GM21786 (cell line): ENCODE measurements around the gene NEK5.

Experiments
- ATAC-seq: cut with Tn5 transposase; IDR thresholded peaks from one replicate; pipeline ENCODE4 v1.9.1; 2021; ENCODE audit not compliant: unreplicated experiment

Gene NEK5

GRCh38 chr13:52016296-52016695, 112.6 kb downstream of the NEK5 start:
- ATAC-seq: no peak

GRCh38 chr13:52012512-52012836, 116.4 kb downstream of the NEK5 start:
- ATAC-seq: no peak

GRCh38 chr13:52011632-52012511, 117.0 kb downstream of the NEK5 start, which contains the start of gene ALG11:
Gene ALG11 (plus strand): TSS chr13:52012398. CDS start chr13:52012419, 21 bp downstream.
- ATAC-seq: peak; percentile 99

GRCh38 chr13:52010890-52011631, 117.8 kb downstream of the NEK5 start, which contains the start of gene ATP7B:
Gene ATP7B (minus strand): TSS chr13:52011450. CDS start chr13:52011337, 113 bp downstream.
- ATAC-seq: peak; percentile 5

GRCh38 chr13:52009946-52010345, 118.9 kb downstream of the NEK5 start:
- ATAC-seq: no peak

- no peak for ATAC-seq
Observed at GRCh38 chr13:52006523-52007245, 122.2 kb downstream of the NEK5 start.

- ATAC-seq: no peak
Observed at GRCh38 chr13:52005841-52006522, 122.9 kb downstream of the NEK5 start.

GRCh38 chr13:52004511-52005170, 124.2 kb downstream of the NEK5 start:
- no peak for ATAC-seq

- no peak for ATAC-seq
Observed at GRCh38 chr13:52003541-52003940, 125.3 kb downstream of the NEK5 start.

GRCh38 chr13:52002361-52002760, 126.5 kb downstream of the NEK5 start:
- no peak for ATAC-seq

GRCh38 chr13:52001120-52001731, 127.6 kb downstream of the NEK5 start:
- peak; percentile 83 for ATAC-seq

GRCh38 chr13:51999921-52000320, 129.0 kb downstream of the NEK5 start:
- ATAC-seq: no peak

GRCh38 chr13:51999510-51999911, 129.4 kb downstream of the NEK5 start:
- ATAC-seq: no peak

GRCh38 chr13:51998723-51999509, 130.0 kb downstream of the NEK5 start:
- no peak for ATAC-seq

- ATAC-seq: no peak
Observed at GRCh38 chr13:51997641-51998330, 131.1 kb downstream of the NEK5 start.

- no peak for ATAC-seq
Observed at GRCh38 chr13:51997186-51997585, 131.7 kb downstream of the NEK5 start.

- ATAC-seq: no peak
Observed at GRCh38 chr13:51996641-51997040, 132.2 kb downstream of the NEK5 start.
